CD1c-positive myeloid dendritic cell (primary cell): ENCODE results near the gene ACTRT2.

Source experiments
- DNase-seq: peaks from one replicate; pipeline ENCODE4 v3.0.0-alpha.2; 2016; ENCODE audit errors: extremely low spot score

ACTRT2 gene

DNA sequence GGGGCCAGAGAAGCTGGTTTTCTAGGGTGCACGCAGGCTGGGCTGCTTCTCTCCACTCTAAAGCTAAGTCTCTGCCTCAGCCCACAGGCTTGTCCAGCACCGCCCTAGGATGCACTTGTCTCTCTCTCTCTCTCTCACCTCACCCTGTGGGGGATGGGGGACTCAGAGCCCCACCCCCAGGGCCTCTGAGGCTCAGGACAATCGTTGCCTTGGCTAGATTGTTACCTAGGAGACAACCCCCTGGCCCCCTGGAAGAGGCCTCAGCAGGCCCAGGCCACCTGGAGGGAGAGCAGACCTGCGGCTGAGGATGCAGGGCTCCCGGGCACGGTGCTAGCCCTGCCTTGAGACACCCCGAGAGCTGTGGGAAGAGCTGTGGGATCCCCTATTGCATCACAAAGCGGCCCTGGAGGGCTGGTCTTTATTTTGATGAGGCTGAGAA is at the start of gene ACTRT2:
ACTRT2 (plus strand) TSS at position 235 of the 439 bp plus-strand sequence. CDS start 220 bp downstream, outside the sequence.
- DNase-seq: no peak

DNA sequence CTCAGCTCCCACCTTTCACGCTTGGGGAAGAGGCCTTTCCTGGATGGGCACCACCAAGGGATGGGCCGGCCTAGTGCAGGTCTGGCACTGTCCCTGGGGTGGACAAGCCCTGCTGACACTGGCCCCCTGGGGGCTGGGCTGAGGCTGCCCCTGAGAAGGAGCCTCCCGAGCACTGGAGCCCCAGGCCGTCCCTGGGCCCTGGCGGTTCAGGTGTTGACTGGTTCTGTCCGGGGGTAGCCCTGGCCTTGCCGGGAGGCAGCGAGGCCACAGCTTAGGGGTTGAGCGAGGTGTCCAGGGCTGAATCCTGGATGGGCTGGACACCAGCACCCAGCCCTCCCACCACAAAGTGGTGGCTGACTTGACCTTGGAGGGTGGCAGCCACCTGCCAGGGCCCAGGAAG is 49.7 kb upstream of the ACTRT2 start:
- no peak for DNase-seq

DNA sequence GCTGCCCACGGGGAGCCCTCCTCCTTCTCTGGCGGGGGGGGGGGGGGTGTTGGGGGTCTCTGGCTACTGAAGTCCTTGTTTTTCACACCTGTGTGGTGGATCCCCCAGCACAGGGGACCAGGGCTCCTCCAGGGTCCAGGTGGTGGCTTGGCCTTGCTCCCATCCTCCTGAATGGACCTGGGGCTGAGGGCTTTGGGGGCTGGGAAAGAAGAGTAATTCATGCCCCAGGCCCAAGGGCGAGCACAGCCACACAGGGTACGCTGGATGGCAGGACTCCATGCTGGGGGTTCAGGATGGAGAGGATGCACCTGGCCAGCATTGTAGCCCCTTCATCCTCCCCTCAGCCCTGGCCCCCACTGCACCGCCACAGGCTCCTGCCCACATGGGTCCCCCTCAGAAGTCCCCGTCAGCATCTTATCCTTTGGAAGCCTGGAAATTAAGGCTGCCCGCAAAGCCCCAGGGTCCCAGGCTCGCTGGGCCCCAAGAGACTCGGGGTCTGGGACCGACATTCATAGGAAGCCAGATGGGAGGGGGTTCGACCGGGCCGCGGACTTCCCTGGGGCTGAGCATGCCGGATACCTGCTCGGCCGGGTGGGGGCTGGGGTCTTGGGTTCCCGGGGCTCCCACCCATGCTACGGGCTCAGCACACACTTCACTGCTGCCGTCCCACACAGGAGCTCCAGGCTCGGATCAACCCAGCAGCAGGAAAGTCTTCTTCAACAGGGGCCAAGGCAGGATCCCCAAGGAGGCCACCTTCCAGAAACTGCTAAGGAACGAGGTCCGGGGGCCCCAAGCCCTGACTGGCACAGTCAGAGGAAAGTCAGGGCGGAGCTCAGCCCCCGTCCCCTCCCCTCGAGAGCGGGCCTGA is 49.0 kb upstream of the ACTRT2 start:
- DNase-seq: no peak

- DNase-seq: no peak
Measured at GRCh38 chr1:2972879-2973575, 48.2 kb upstream of the ACTRT2 start.

DNA sequence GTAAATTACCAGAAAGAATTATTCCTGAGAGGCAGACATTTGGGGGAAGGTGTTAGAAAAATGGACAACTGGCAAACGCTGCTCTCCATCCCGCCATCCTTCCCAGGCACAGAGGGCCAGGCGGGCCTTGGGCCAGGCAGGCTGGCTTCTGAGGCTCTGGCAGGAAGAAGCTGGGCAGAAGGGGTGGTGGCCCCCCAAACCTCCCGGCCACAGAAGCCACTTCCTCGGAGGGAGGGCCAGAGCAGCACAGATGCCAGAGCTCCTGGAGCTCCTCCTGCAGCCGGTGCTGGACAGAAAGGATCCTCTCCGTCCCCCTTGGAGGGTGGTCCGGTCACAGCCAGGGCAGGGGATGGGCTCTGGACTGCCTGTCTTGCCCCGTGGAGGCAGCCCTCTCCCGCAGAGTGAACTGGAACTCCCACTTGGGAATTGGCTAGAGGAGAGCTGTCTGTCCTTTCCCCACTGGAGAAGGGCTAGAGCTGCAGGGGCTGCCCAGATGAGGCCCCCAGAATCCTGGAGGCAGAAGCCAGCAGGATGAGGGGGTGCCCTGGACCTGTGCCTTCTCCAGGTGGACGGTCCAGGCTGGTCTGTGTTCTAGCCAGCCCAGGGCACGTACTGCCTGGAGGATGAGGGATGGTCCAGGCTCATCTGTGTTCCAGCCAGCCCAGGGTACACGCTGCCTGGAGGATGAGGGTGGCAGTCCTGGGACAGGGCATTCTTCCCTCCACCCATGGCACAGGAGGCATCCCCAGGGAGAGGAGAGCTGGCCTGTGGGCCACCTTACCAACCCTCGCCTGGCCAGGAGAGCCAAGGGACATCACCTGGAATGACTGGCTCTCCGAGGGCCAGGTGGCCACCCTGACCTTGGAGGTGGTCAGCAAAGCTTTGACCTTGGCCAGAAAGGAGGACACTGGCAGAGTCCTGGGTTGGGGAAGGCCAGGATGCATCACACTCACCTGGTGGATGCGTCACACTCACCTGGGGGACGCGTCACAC is 47.4 kb upstream of the ACTRT2 start:
- no peak for DNase-seq

- no peak for DNase-seq
Measured at GRCh38 chr1:2974701-2975301, 46.5 kb upstream of the ACTRT2 start.

DNA sequence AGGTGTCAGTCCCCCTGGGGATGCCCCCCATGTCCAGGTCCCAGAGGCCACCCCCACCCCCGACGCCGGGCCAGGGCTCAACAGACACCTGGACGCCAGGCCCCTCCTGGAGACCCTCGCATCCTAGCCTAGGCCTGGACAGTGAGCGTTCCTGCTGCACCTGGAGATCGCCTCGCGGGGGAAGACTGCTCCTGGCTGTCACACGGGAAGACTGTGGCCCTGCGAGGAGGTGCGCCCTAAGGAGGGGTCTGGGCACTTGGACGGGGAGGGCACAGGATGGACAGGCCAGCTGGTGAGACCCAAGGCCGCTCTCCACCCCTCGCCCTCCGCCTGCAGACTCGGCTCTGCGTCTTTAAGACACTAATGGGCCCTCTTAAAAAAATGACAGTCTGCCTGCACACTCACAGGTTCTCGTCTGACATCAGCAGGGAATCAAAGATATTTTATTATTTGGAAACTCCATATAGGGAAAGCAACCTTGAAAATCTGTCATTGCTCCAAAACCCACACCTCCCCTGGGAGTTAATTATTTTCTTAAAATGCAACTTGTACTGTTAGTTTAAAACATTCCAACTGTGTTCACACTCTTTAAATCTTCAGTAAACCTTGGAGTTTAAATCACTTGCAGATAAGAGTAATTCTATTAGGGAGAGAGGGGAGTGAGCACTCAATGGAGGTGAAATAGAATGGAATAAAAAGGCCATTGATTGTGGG is 45.6 kb upstream of the ACTRT2 start:
- DNase-seq: no peak

DNA sequence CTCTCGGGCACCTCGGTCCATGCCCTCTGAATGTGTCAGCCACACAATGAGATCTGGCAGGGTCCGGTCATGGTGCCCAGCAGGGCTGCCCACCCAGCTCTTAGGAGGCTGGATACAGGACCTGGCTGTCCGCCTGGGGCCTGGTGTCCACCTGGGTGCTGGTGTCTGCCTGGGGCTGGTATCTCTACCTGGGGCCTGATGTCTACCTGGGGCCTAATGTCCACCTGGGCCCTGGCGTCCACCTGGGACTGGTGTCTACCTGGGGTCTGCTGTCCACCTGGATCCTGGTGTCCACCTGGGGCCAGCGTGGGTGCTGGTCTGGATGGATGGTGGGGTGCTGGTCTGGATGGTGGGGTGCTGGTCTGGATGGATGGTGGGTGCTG is 45.1 kb upstream of the ACTRT2 start:
- DNase-seq: no peak

- no peak for DNase-seq
Measured at GRCh38 chr1:2977886-2978611, 43.2 kb upstream of the ACTRT2 start.

DNA sequence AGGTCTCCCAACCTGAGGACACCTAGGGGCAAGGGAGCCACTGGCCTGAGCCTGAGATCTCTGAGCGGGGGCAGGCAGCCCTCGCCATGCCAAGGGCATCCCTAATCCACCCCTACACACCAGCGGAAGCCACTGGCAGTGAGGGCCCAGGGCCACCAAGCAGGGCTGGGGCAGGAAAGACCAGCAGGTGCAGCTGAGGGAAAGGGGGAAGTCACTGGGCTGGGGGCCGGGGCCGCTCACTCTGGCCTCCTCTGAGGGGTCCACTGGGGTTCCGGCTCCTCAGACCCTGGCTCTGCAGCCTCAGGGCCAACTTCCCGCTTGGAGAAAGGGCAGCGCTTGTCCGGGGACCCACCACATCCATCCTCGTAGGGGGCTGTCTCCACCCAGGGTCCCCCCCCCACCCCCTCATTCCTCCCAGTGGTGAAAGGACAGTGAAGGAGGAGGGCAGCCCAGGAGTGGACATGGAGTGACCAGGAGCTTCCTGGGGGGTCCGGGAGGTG is 42.5 kb upstream of the ACTRT2 start:
- no peak for DNase-seq

GRCh38 chr1:2979191-2980072 is 41.8 kb upstream of the ACTRT2 start:
- no peak for DNase-seq

- DNase-seq: no peak
Measured at GRCh38 chr1:2980073-2980791, 41.0 kb upstream of the ACTRT2 start.

GRCh38 chr1:2980849-2981248 is 40.4 kb upstream of the ACTRT2 start:
- DNase-seq: no peak

GRCh38 chr1:2981388-2981787 is 39.9 kb upstream of the ACTRT2 start:
- DNase-seq: no peak

GRCh38 chr1:2981981-2982614 is 39.2 kb upstream of the ACTRT2 start:
- no peak for DNase-seq

- no peak for DNase-seq
Measured at GRCh38 chr1:2982615-2983318, 38.5 kb upstream of the ACTRT2 start.

DNA sequence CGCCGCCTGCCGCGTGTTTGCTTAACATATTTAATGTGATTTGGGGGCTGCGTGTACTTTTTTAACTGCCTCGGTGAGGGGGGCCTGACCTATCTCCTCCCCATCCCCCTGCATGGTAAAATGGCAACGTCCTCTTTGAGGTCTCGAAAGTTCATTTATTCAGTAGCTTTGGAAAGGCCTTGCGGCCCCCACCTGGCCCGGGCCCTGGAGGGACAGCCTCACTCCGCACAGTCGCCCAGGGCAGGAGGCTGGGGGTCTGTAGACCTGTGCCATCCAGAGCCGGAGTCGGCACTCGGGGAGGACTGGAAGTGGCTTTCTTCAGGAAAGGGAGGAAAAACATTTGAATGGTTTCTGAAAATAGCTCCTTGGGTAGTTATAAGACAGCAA is 38.0 kb upstream of the ACTRT2 start:
- DNase-seq: no peak
